Adrenal gland (tissue), 5 donors: ENCODE measurements around the gene MYO18B.

Source experiments
- POLR2A ChIP-seq, 2 donors: fragments of 450-650 bp; IDR thresholded peaks; one replicate each; pipeline ENCODE4 v1.6.1; 2017; ENCODE audit warnings: antibody characterized with exemption in 2 of 2, mild to moderate bottlenecking in 2 of 2, moderate library complexity in 1 of 2
- TF ChIP-seq, protein P1 (sequence below), 6 experiments: fragments of 450-650 bp in 4 of 6; fragments of 200-600 bp in 2 of 6; sonication (generic) in 1 of 6; IDR thresholded peaks; 1 replicate in 5 of 6; 2 replicates in 1 of 6; pipeline versions ENCODE4 v1.5.1 to v1.8.0; 2016 to 2021; ENCODE audit warnings: antibody characterized with exemption in 6 of 6, mild to moderate bottlenecking in 2 of 6, moderate library complexity in 1 of 6
- donor health status: DM: no; HTN: no; CAD: no.

DNA sequence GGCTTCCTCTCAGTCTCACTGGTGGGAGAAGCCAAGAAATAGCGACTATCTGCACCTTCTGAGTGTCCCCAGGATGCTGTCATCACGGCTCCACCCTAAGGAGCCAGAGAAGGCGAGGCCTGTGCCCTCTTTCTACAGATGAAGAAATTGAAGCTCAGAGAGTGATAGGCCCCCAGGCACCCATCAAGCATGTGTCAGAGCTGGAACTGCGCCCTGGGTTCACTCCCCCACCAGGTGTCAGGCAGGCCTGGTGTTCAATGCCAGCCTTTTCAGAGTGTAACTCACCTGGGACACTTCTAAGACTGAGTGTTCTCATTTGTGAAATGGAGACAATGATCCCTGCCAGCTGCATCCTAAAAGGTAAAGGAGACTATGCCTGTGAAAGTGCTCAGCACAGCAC is 299.9 kb downstream of the MYO18B start:
- TF ChIP-seq, protein P1, sequence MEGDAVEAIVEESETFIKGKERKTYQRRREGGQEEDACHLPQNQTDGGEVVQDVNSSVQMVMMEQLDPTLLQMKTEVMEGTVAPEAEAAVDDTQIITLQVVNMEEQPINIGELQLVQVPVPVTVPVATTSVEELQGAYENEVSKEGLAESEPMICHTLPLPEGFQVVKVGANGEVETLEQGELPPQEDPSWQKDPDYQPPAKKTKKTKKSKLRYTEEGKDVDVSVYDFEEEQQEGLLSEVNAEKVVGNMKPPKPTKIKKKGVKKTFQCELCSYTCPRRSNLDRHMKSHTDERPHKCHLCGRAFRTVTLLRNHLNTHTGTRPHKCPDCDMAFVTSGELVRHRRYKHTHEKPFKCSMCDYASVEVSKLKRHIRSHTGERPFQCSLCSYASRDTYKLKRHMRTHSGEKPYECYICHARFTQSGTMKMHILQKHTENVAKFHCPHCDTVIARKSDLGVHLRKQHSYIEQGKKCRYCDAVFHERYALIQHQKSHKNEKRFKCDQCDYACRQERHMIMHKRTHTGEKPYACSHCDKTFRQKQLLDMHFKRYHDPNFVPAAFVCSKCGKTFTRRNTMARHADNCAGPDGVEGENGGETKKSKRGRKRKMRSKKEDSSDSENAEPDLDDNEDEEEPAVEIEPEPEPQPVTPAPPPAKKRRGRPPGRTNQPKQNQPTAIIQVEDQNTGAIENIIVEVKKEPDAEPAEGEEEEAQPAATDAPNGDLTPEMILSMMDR (IDR thresholded peaks at IDR 0.05) = no peak
- TF ChIP-seq POLR2A (IDR thresholded peaks at IDR 0.05) = no peak
